Measurements from ENCODE around the gene ADAM17.

The ADAM17 gene

DNA sequence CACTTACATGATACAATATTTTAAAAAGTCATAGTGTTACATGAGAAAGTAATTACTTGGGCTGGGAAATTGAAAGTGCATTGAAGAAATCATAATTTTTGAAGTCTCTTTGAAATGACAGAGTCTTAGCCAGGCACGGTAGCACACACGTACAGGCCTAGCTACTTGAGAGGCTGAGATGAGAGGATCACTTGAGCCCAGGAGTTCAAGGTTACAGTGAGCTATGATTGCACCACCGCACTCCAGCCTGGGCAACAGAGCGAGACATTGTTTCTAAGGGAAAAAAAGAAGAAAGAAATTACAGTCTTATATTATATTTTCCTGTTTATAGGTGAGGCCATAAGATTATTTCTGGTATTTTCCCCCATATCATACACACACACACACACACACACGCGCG lies 90.5 kb downstream of the ADAM17 start:
- DNase-seq, result no peak

GRCh38 chr2:9463698-9464034 lies 92.0 kb downstream of the ADAM17 start:
- no peak for DNase-seq

- no peak for DNase-seq
These were observed 92.5 kb downstream of the ADAM17 start for GRCh38 chr2:9462886-9463697.

DNA sequence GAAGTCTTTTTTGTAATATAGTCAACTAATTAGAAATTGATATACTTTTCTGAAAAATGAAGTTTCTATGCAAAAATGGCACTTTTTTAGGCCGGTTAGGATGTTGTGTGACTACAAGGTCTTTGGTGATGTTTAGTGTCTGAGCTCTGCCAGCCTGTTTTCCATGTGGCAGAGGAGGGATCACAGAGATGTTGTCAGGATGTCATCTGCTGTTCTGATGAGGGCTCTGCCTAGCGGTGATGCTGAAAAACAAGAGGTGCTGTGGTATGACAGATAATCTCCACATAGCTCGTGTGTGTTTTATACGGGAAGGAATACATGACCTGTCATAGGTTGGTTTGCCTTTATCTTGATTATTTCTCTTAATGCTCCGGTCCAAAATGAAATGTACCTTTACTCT lies 93.3 kb downstream of the ADAM17 start:
- no peak for DNase-seq

- no peak for DNase-seq
These were observed 94.6 kb downstream of the ADAM17 start for GRCh38 chr2:9461079-9461478.

DNA sequence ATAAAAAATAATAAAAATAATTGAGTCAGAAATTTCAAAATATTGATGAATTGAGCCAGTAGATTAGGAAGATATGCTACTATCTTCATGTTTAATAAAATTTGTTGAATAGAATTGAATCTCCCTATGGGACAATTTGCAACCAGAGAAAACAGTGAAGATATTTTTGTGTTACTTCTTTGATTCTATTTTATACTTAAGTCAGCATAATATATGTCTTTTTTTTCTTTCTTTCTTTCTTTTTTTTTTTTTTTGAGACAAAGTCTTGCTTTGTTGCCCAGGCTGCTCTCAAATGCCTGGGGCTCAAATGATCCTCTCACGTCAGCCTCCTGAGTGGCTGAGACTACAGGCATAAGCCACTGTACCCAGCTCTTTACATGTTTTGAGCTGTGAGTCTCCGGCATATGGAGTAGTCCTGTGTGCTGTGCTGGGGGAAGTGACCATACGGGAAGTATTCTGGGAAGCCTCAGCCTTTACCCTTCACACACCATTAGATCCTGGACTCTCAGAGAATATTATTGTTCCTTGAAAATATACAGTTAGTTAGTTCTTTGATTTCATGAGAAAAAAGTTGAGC lies 95.1 kb downstream of the ADAM17 start:
- no peak for DNase-seq

- no peak for DNase-seq
These were observed 104.4 kb downstream of the ADAM17 start for GRCh38 chr2:9451231-9451630.

GRCh38 chr2:9445089-9445488 lies 110.5 kb downstream of the ADAM17 start:
- DNase-seq, result no peak

DNA sequence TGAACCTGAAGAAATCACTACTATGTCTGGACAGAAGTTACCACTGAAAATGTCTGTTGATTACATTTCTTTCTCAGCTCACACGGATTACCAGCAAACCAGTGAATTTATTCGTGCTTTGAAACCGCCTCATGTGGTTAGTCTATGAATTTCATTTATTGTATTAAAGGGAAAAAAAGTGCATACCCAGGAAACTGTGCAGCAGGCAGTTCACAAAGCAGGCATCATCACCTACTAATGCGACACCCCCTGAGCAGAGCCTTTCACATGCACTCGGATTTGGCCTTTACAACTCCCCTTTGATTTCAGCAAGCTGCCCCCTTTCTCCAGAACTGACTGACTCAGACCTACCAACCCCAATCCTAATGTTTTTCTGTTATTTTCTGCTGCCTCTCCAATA lies 112.1 kb downstream of the ADAM17 start:
- DNase-seq, result no peak

DNA sequence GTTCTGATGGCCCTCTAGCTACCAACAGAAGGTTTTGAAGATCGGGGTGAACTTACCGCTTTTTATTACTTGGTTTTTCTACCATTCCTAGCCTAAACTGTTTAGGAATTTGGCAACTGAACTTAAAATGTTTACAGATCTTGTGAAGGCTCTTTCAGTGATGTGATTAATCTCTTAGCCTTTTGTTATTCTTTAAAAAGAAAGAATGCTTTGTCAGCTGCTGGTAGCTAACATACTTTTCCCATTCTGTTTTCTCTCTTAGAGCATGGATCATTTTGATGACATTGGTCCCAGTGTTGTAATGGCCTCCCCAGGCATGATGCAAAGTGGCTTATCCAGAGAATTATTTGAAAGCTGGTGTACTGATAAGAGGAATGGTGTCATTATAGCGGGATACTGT lies 114.1 kb downstream of the ADAM17 start:
- no peak for DNase-seq

- DNase-seq, result no peak
These were observed 115.4 kb downstream of the ADAM17 start for GRCh38 chr2:9440058-9440727.

- DNase-seq, result no peak
These were observed 116.1 kb downstream of the ADAM17 start for GRCh38 chr2:9439536-9439935.

Measured in stimulated activated naive CD4-positive, alpha-beta T cell (primary cell).